Activated CD8-positive, alpha-beta memory T cell treated with anti-CD3 and anti-CD28 coated beads for 24 hours (primary cell): ENCODE data around the gene TAP1.

ENCODE experiments used
- DNase-seq: peaks from one replicate; pipeline ENCODE4 v3.0.0-alpha.2; 2020

The TAP1 gene

GRCh38 chr6:32796848-32797776, 56.4 kb downstream of the TAP1 start:
- peak; percentile 96 for DNase-seq
